Right cardiac atrium (tissue), 5 donors: ENCODE results near the gene DDX6. TPM values are rescaled to one million over a fixed set of nuclear protein-coding genes. Genes with fewer than 3 reads are reported as not detected.
"Not testable (repeated sequence)": the region's sequence is repeated elsewhere in the genome, so short reads cannot be mapped to it uniquely, and the experiment has no call there.

Source experiments
- ATAC-seq, 2 donors: fragments of 200-7000 bp; cut with Tn5 transposase; one replicate each; pipeline versions ENCODE4 v1.8.0 to v1.9.1; 2020; ENCODE audit warnings: moderate library complexity in 2 of 2, mild to moderate bottlenecking in 1 of 2
- DNase-seq, 3 donors: peaks; one replicate each; pipeline ENCODE4 v3.0.0-alpha.2; 2020
- H3K27ac ChIP-seq: one replicate; pipeline ENCODE4 v1.5.1; 2013; ENCODE audit warnings: mild to moderate bottlenecking, low read length, control low read depth, moderate library complexity
- H3K27me3 ChIP-seq: one replicate; pipeline ENCODE4 v1.6.1; 2013; ENCODE audit not compliant: control insufficient read depth, insufficient read depth
- H3K4me1 ChIP-seq: one replicate; pipeline ENCODE4 v1.6.1; 2013; ENCODE audit warnings: low read length; ENCODE audit not compliant: control insufficient read depth, insufficient read depth
- H3K4me3 ChIP-seq: one replicate; pipeline ENCODE4 v1.5.1; 2013; ENCODE audit warnings: low read length, control low read depth
- H3K9me3 ChIP-seq: one replicate; pipeline ENCODE4 v1.6.1; 2013; ENCODE audit warnings: low read length; ENCODE audit not compliant: control insufficient read depth
- WGBS: extraction: QIAGEN DNeasy Blood & Tissue Kit; methylation state at CpG from one replicate; pipeline ENCODE4 v1.1.7; 2013; 5-methylcytosine and 5-hydroxymethylcytosine counted together
- intact Hi-C, 4 donors: fragments of 100-400 bp; cut with DNase I; formaldehyde crosslinking; loops; one replicate each; pipeline versions ENCODE4 v1.11.0 to v1.14.0; 2022 to 2023
- polyA plus RNA-seq: library from polyadenylated mRNA; stranded (reverse); fragments of 200-250 nt; gene quantifications from one replicate; pipeline ENCODE4 v1.2.3, GENCODE V29; 2013
- total RNA-seq, 4 donors: library from RNA; stranded (reverse); fragmentation: NEBNext Ultra II Directional; extraction: Animal tissue kit (Norgen Biotek cat#: 25700); gene quantifications; one replicate each; pipeline ENCODE4 v1.2.1, GENCODE V29; 2021
- donor health status: healthy with polysubstance abuse.
- donor health status: DM: no; HTN: yes; CAD: no.
- donor health status: DM: no; HTN: no; CAD: no.
- donor health status: DM: no; HTN: yes; CAD: no; lungs with severe emphysema.
- donor health status: DM: yes; HTN: yes; CAD: no.

DDX6 gene
- total and polyA plus RNA-seq, 5 donors = 38.0 to 149 (median 134) TPM

GRCh38 chr11:118766035-118766434 lies 24.9 kb downstream of the DDX6 start:
- 92% methylated on average over 4 of the region's 4 CpGs for WGBS
- ATAC-seq (no peak), DNase-seq (no peak)
- Histone ChIP-seq H3K4me3 (no peak overlapping the region), H3K4me1 (peaks cover 5% of the 10 kb centered on the region), H3K27ac (no peak overlapping the region), H3K27me3 (no peaks in the 10 kb centered on the region), H3K9me3 (no peaks in the 10 kb centered on the region)
- intact Hi-C loops = no loop called here

DNA sequence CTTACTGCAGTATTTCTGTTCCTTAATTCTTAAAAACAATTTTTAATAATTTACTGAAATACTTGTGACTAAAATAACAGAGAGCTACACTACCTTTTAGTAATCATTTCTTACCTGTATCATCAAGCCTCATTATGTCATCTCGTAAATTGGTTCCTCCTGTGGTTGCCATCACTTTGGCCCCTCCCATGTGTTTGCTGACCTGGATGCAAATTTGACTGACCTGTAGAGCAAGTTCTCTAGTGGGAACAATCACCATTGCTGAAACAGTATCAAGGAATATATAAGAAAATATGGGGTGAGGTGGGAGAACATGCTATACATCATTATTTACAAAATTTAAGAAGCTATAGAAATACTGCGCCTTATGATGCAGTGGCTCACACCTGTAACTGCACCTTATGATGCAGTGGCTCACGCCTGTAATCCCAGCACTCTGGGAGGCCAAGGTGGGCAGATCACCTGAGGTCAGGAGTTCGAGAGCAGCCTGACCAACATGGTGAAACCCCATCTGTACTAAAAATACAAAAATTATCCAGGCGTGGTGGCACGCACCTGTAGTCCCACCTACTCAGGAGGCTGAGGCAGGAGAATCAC lies 25.8 kb downstream of the DDX6 start:
- intact Hi-C loops, H3K27ac ChIP-seq, ATAC-seq, H3K9me3 ChIP-seq, H3K27me3 ChIP-seq, H3K4me1 ChIP-seq, DNase-seq, H3K4me3 ChIP-seq: not testable (repeated sequence)
- WGBS = 96% methylated on average over 6 of the region's 6 CpGs

GRCh38 chr11:118763041-118763440 lies 27.9 kb downstream of the DDX6 start:
- no peaks in the 10 kb centered on the region for H3K27me3 ChIP-seq
- intact Hi-C loops = no loop called here
- no peak for DNase-seq
- WGBS = 69% methylated on average over 2 of the region's 2 CpGs
- no peak overlapping the region for H3K27ac ChIP-seq
- H3K9me3 ChIP-seq = no peaks in the 10 kb centered on the region
- no peak overlapping the region for H3K4me3 ChIP-seq
- ATAC-seq = no peak
- no peaks in the 10 kb centered on the region for H3K4me1 ChIP-seq

GRCh38 chr11:118761981-118762380 lies 29.0 kb downstream of the DDX6 start:
- H3K27ac ChIP-seq, ATAC-seq, H3K27me3 ChIP-seq, H3K4me3 ChIP-seq, H3K9me3 ChIP-seq, H3K4me1 ChIP-seq, intact Hi-C loops, DNase-seq: not testable (repeated sequence)
- WGBS = 92% methylated on average over 10 of the region's 10 CpGs

- DNase-seq (no peak), ATAC-seq (no peak)
- Histone ChIP-seq H3K27ac (no peak overlapping the region), H3K27me3 (no peaks in the 10 kb centered on the region), H3K4me3 (no peak overlapping the region), H3K4me1 (no peaks in the 10 kb centered on the region), H3K9me3 (no peaks in the 10 kb centered on the region)
- intact Hi-C loops = no loop called here
- 74% methylated on average over 4 of the region's 4 CpGs for WGBS
Observed at GRCh38 chr11:118757876-118758399, 33.0 kb downstream of the DDX6 start.

- H3K27me3 ChIP-seq = no peaks in the 10 kb centered on the region
- intact Hi-C loops = no loop called here
- H3K4me3 ChIP-seq = no peak overlapping the region
- H3K4me1 ChIP-seq = peaks cover 2% of the 10 kb centered on the region
- DNase-seq = no peak
- no peaks in the 10 kb centered on the region for H3K9me3 ChIP-seq
- 92% methylated on average over 3 of the region's 3 CpGs for WGBS
- no peak overlapping the region for H3K27ac ChIP-seq
- ATAC-seq = no peak
Observed at GRCh38 chr11:118752654-118753053, 38.3 kb downstream of the DDX6 start.

DNA sequence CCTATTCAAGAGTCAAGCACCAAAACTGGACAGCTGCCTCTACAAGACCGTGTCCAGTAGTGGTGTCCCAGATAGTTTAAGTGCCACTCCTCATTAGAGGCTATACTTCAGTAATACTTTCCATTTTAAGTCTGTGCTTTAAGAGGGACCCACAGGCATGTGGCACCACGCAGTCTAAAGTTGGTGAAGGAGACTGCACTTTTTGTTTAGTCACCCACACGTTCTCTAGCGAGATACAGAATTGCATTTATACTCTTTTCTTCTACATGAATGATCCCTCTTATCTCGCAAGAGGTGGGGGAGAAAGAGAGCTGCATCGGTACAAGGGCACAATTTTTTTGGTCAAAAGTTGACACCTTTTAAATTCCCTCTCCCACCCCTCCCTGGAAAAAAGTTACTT lies 41.5 kb downstream of the DDX6 start:
- intact Hi-C loops = no loop called here
- H3K27me3 ChIP-seq = no peaks in the 10 kb centered on the region
- no peaks in the 10 kb centered on the region for H3K9me3 ChIP-seq
- 56% methylated on average over 6 of the region's 6 CpGs for WGBS
- ATAC-seq = peak; percentile 60 to 71
- H3K4me1 ChIP-seq = peaks cover 2% of the 10 kb centered on the region
- DNase-seq = no peak
- no peak overlapping the region for H3K27ac ChIP-seq
- H3K4me3 ChIP-seq = no peak overlapping the region

GRCh38 chr11:118748056-118748455 lies 42.9 kb downstream of the DDX6 start:
- ATAC-seq = no peak

GRCh38 chr11:118746988-118747585 lies 43.9 kb downstream of the DDX6 start:
- Histone ChIP-seq H3K27ac (no peak overlapping the region), H3K27me3 (no peaks in the 10 kb centered on the region), H3K9me3 (no peaks in the 10 kb centered on the region), H3K4me1 (peaks cover 2% of the 10 kb centered on the region), H3K4me3 (no peak overlapping the region)
- 66% methylated on average over 5 of the region's 5 CpGs for WGBS
- no peak for DNase-seq
- ATAC-seq = peak in 1 of 2 donors; percentile 17
- intact Hi-C loops = no loop called here

More at GRCh38 chr11:118748056-118748455, 42.9 kb downstream of the DDX6 start:
- DNase-seq = no peak
- H3K4me3 ChIP-seq = no peak overlapping the region
- no peaks in the 10 kb centered on the region for H3K27me3 ChIP-seq
- H3K4me1 ChIP-seq = peaks cover 2% of the 10 kb centered on the region
- intact Hi-C loops = no loop called here
- H3K9me3 ChIP-seq = no peaks in the 10 kb centered on the region
- peak overlapping the region; percentile 37 for H3K27ac ChIP-seq

GRCh38 chr11:118744046-118744445 lies 46.9 kb downstream of the DDX6 start:
- 94% methylated on average over 4 of the region's 4 CpGs for WGBS
- H3K27me3 ChIP-seq = no peaks in the 10 kb centered on the region

GRCh38 chr11:118742304-118742703 lies 48.7 kb downstream of the DDX6 start:
- Histone ChIP-seq H3K27me3 (no peaks in the 10 kb centered on the region), H3K4me1 (no peaks in the 10 kb centered on the region), H3K4me3 (no peak overlapping the region), H3K9me3 (no peaks in the 10 kb centered on the region), H3K27ac (no peak overlapping the region)
- DNase-seq = no peak
- ATAC-seq = no peak
- intact Hi-C loops = no loop called here
- WGBS = 90% methylated on average over 6 of the region's 6 CpGs

More at GRCh38 chr11:118744046-118744445, 46.9 kb downstream of the DDX6 start:
- DNase-seq (no peak), ATAC-seq (no peak)
- intact Hi-C loops = no loop called here
- Histone ChIP-seq H3K4me1 (no peaks in the 10 kb centered on the region), H3K27ac (no peak overlapping the region), H3K9me3 (no peaks in the 10 kb centered on the region), H3K4me3 (no peak overlapping the region)
